Type B pancreatic cell (in vitro differentiated cells): Measurements from ENCODE around the gene RNF220. TPM values are rescaled to one million over a fixed set of nuclear protein-coding genes. Genes with fewer than 3 reads are reported as not detected.
A peak's percentile ranks its signal among the peaks of the same experiment; 100 is the strongest.

ENCODE experiments used
- DNase-seq: peaks from one replicate; pipeline ENCODE4 v3.0.0; 2021; ENCODE audit warnings: mixed read lengths; ENCODE audit not compliant: unreplicated experiment; ENCODE audit errors: extremely low spot score
- H3K27ac Mint-ChIP-seq: 2 replicates; pipeline ENCODE4 v1.8.0; 2021; ENCODE audit warnings: mild to moderate bottlenecking, mixed read lengths
- H3K27me3 Mint-ChIP-seq: 2 replicates; pipeline ENCODE4 v1.8.0; 2021; ENCODE audit warnings: mixed read lengths
- H3K36me3 Mint-ChIP-seq: 2 replicates; pipeline ENCODE4 v1.8.0; 2021; ENCODE audit warnings: mixed read lengths
- H3K4me1 Mint-ChIP-seq: one replicate; pipeline ENCODE4 v1.8.0; 2021; ENCODE audit warnings: mixed read lengths; ENCODE audit not compliant: unreplicated experiment
- H3K4me3 Mint-ChIP-seq: 2 replicates; pipeline ENCODE4 v1.8.0; 2021; ENCODE audit warnings: mild to moderate bottlenecking, mixed read lengths
- H3K9me3 Mint-ChIP-seq: 2 replicates; pipeline ENCODE4 v1.8.0; 2021; ENCODE audit warnings: mixed read lengths
- CTCF ChIP-seq: fragments of 200-600 bp; sonication (generic); conservative IDR thresholded peaks from 2 replicates; pipeline ENCODE4 v1.5.0; 2021; ENCODE audit warnings: antibody characterized with exemption, mild to moderate bottlenecking
- total RNA-seq: library from RNA; stranded (reverse); gene quantifications from 2 replicates; pipeline ENCODE4 v1.2.1, GENCODE V29; 2021; ENCODE audit warnings: low replicate concordance

Gene RNF220
- total RNA-seq, 1 donor from 2014 or later = 87.1 TPM

GRCh38 chr1:44631333-44631646 is 226.2 kb downstream of the RNF220 start:
- Mint-ChIP-seq H3K27ac (peak overlapping the region; percentile 94), H3K36me3 (peaks cover 12% of the 10 kb centered on the region), H3K9me3 (no peaks in the 10 kb centered on the region), H3K4me3 (peak overlapping the region; percentile 93), H3K4me1 (peaks cover 23% of the 10 kb centered on the region), H3K27me3 (no peaks in the 10 kb centered on the region)
- TF ChIP-seq CTCF = no peak
- no peak for DNase-seq

- Mint-ChIP-seq H3K27me3 (no peaks in the 10 kb centered on the region), H3K4me3 (peak overlapping the region; percentile 93), H3K27ac (peak overlapping the region; percentile 94), H3K36me3 (peaks cover 17% of the 10 kb centered on the region), H3K9me3 (no peaks in the 10 kb centered on the region), H3K4me1 (peaks cover 27% of the 10 kb centered on the region)
- no peak for TF ChIP-seq CTCF
- peak; percentile 94 for DNase-seq
Observed at GRCh38 chr1:44631647-44632539, 226.8 kb downstream of the RNF220 start.

- Mint-ChIP-seq H3K4me3 (peak overlapping the region; percentile 93), H3K9me3 (no peaks in the 10 kb centered on the region), H3K4me1 (peaks cover 32% of the 10 kb centered on the region), H3K27ac (peak overlapping the region; percentile 94), H3K36me3 (peaks cover 18% of the 10 kb centered on the region), H3K27me3 (no peaks in the 10 kb centered on the region)
- DNase-seq = no peak
- no peak for TF ChIP-seq CTCF
Observed at GRCh38 chr1:44632598-44632997, 227.5 kb downstream of the RNF220 start.

GRCh38 chr1:44634606-44635189 is 229.6 kb downstream of the RNF220 start:
- H3K9me3 Mint-ChIP-seq = no peaks in the 10 kb centered on the region
- no peaks in the 10 kb centered on the region for H3K27me3 Mint-ChIP-seq
- peak overlapping the region; percentile 93 for H3K4me3 Mint-ChIP-seq
- peak overlapping the region; percentile 43 for H3K27ac Mint-ChIP-seq
- TF ChIP-seq CTCF = no peak
- peaks cover 28% of the 10 kb centered on the region for H3K36me3 Mint-ChIP-seq
- peaks cover 41% of the 10 kb centered on the region for H3K4me1 Mint-ChIP-seq
- no peak for DNase-seq

- Mint-ChIP-seq H3K4me3 (peak overlapping the region; percentile 14), H3K9me3 (no peaks in the 10 kb centered on the region), H3K27ac (peak overlapping the region; percentile 43), H3K4me1 (peaks cover 41% of the 10 kb centered on the region), H3K27me3 (no peaks in the 10 kb centered on the region), H3K36me3 (peaks cover 28% of the 10 kb centered on the region)
- TF ChIP-seq CTCF = no peak
- no peak for DNase-seq
Observed at GRCh38 chr1:44635439-44635838, 230.4 kb downstream of the RNF220 start.
